ENCODE results near the gene SLC25A21.

GRCh38 chr14:36925094-36925493, 247.3 kb downstream of the SLC25A21 start:
- no peak for TF ChIP-seq ZBTB2 (CRISPR knock-in tag; IDR thresholded peaks at IDR 0.05; ENCODE audit: low read depth)
- TF ChIP-seq TCF7 (IDR thresholded peaks at IDR 0.05; ENCODE audit: low read depth): no peak
- no peak for TF ChIP-seq IRX3 (CRISPR knock-in tag; IDR thresholded peaks at IDR 0.05; ENCODE audit: borderline replicate concordance, low read depth)
- TF ChIP-seq ZFX (CRISPR knock-in tag; IDR thresholded peaks at IDR 0.05; ENCODE audit: low read depth): no peak
- TF ChIP-seq EZH2 (conservative IDR thresholded peaks at IDR 0.05; ENCODE audit: low read depth, low read length): no peak
